Osteoblast (primary cell): ENCODE data around the gene KCNAB1. TPM values are rescaled to one million over a fixed set of nuclear protein-coding genes. Genes with fewer than 3 reads are reported as not detected.

Source experiments
- DNase-seq: peaks from one replicate; pipeline ENCODE4 v3.0.0; 2011; ENCODE audit warnings: low spot score, mixed read lengths; ENCODE audit not compliant: insufficient read length; ENCODE audit errors: missing footprints
- H2AFZ ChIP-seq: 2 replicates; pipeline ENCODE4 v1.6.0; 2011; ENCODE audit warnings: mild to moderate bottlenecking, low read length
- H3K27ac ChIP-seq: 2 replicates; pipeline ENCODE4 v1.5.1; 2011; ENCODE audit warnings: mild to moderate bottlenecking, low read depth, low read length, moderate library complexity
- H3K27me3 ChIP-seq: 2 replicates; pipeline ENCODE4 v1.6.0; 2012; ENCODE audit warnings: mild to moderate bottlenecking, control low read depth, inconsistent platforms, low read length, moderate library complexity; ENCODE audit not compliant: insufficient read depth
- H3K36me3 ChIP-seq: 2 replicates; pipeline ENCODE4 v1.5.1; 2011; ENCODE audit warnings: mild to moderate bottlenecking, low read length, control low read depth, moderate library complexity; ENCODE audit not compliant: insufficient read depth
- H3K4me1 ChIP-seq: 2 replicates; pipeline ENCODE4 v1.5.1; 2011; ENCODE audit warnings: mild to moderate bottlenecking, low read length, control low read depth, moderate library complexity; ENCODE audit not compliant: insufficient read depth
- H3K4me2 ChIP-seq: 2 replicates; pipeline ENCODE4 v1.6.0; 2011; ENCODE audit warnings: mild to moderate bottlenecking, low read length; ENCODE audit not compliant: insufficient read depth
- H3K4me3 ChIP-seq: fragments of 200-600 bp; sonication (generic); 3 replicates; pipeline ENCODE4 v1.5.1; 2012; ENCODE audit warnings: mild to moderate bottlenecking, low read length, inconsistent platforms; ENCODE audit not compliant: insufficient read depth
- H3K79me2 ChIP-seq: 2 replicates; pipeline ENCODE4 v1.6.0; 2012; ENCODE audit warnings: mild to moderate bottlenecking, low read length, control low read depth, inconsistent platforms; ENCODE audit not compliant: insufficient read depth
- H3K9me3 ChIP-seq: 2 replicates; pipeline ENCODE4 v1.5.1; 2011; ENCODE audit warnings: low read depth, low read length, control low read depth
- H4K20me1 ChIP-seq: 2 replicates; pipeline ENCODE4 v1.6.0; 2012; ENCODE audit warnings: mild to moderate bottlenecking, low read length, control low read depth; ENCODE audit not compliant: insufficient read depth
- CTCF ChIP-seq: IDR thresholded peaks from 2 replicates; pipeline ENCODE4 v1.5.1; 2011; ENCODE audit warnings: mild to moderate bottlenecking, low read depth, low read length, moderate library complexity; ENCODE audit errors: extremely low read depth
- total RNA-seq: library from RNA; depleted of rRNA; stranded (reverse); fragments of >200 nt; gene quantifications from 2 replicates; pipeline ENCODE4 v1.2.3, GENCODE V29; 2012

Gene KCNAB1
- total RNA-seq, 1 donor = 0.36 TPM

DNA sequence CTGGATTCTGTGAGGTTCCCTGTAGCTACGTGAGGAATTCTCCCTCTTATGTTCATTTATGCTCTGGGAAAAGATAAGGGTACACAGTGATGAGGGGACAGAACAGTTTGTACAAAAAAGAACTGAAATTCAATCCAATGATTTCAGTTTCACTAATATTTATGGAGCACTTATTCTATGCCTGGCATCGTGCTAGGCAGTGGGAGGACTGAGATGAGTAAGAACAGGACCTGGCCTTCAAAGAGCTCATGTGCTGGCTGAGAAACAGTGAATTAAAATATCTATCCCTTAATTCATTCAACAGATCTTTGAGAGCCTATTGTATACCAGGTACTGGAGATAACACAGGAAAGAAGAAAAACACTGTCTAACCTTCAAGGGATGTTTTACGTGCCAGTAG lies 412.4 kb downstream of the KCNAB1 start:
- peak overlapping the region; percentile 22 for H3K27ac ChIP-seq
- H3K79me2 ChIP-seq = no peaks in the 10 kb centered on the region
- H3K9me3 ChIP-seq = no peaks in the 10 kb centered on the region
- H2AFZ ChIP-seq = no peak overlapping the region
- H3K4me2 ChIP-seq = no peak overlapping the region
- no peak for TF ChIP-seq CTCF
- H3K4me1 ChIP-seq = peaks cover 25% of the 10 kb centered on the region
- DNase-seq = no peak
- no peaks in the 10 kb centered on the region for H3K27me3 ChIP-seq
- no peaks in the 10 kb centered on the region for H3K36me3 ChIP-seq
- peaks cover 3% of the 10 kb centered on the region for H4K20me1 ChIP-seq
- H3K4me3 ChIP-seq = no peak overlapping the region

- peaks cover 3% of the 10 kb centered on the region for H4K20me1 ChIP-seq
- H2AFZ ChIP-seq = no peak overlapping the region
- no peak overlapping the region for H3K4me2 ChIP-seq
- no peaks in the 10 kb centered on the region for H3K27me3 ChIP-seq
- H3K79me2 ChIP-seq = no peaks in the 10 kb centered on the region
- no peak overlapping the region for H3K4me3 ChIP-seq
- no peak for TF ChIP-seq CTCF
- H3K36me3 ChIP-seq = peaks cover 3% of the 10 kb centered on the region
- no peaks in the 10 kb centered on the region for H3K9me3 ChIP-seq
- peaks cover 25% of the 10 kb centered on the region for H3K4me1 ChIP-seq
- DNase-seq = no peak
- H3K27ac ChIP-seq = peak overlapping the region; percentile 90
Observed at GRCh38 chr3:156533205-156533604, 412.8 kb downstream of the KCNAB1 start.

DNA sequence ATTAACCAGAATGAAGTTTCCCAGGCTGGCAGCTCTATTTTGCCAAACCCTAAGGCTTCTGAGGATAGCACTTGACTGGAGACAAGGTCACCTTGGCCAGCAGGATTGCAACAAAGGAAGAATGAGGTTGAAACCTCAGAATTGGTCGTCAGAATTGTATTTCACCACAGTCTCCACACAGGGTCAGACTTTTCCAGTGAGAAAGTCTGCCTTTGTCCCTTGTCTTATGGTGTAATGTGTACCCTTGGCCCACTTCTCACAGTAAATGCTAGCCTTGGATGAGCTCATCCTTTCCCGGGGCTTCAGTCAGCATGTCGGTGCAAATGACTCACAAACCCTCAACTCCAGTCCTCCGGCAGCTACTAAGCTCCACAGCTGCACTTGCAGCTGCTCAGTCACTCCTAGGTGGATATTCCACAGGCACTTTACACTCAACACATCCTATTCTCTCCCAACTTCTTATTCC lies 414.8 kb downstream of the KCNAB1 start:
- Histone ChIP-seq H3K79me2 (no peaks in the 10 kb centered on the region), H3K4me2 (peak overlapping the region; percentile 25)
- TF ChIP-seq CTCF = peak; percentile 43

DNA sequence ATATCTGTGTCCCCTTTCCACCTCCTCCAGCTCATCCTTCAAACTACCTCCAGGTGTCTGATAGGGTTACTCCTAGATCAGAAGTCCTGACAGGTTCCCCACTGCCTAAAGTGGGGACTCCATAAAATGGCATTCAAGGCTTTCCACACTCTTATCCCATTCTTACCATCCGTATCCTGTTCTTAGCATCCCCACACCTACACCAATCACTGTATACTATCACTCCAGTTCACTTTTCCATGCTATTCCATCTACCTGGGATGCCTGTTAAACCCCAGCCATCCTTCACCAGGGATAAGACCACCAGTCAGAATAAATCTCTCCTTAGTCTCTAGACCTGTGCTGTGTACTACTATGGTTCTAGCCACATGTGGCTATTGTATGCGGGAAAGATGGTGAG lies 415.4 kb downstream of the KCNAB1 start:
- no peak for TF ChIP-seq CTCF
- no peak for DNase-seq
- no peaks in the 10 kb centered on the region for H3K27me3 ChIP-seq
- H2AFZ ChIP-seq = no peak overlapping the region
- peaks cover 3% of the 10 kb centered on the region for H4K20me1 ChIP-seq
- H3K36me3 ChIP-seq = peaks cover 26% of the 10 kb centered on the region
- H3K4me2 ChIP-seq = peak overlapping the region; percentile 25
- no peaks in the 10 kb centered on the region for H3K9me3 ChIP-seq
- H3K79me2 ChIP-seq = no peaks in the 10 kb centered on the region
- H3K4me3 ChIP-seq = no peak overlapping the region
- peak overlapping the region; percentile 90 for H3K27ac ChIP-seq
- H3K4me1 ChIP-seq = peaks cover 25% of the 10 kb centered on the region

More for the DNA sequence above, 414.8 kb downstream of the KCNAB1 start:
- H3K4me1 ChIP-seq = peaks cover 25% of the 10 kb centered on the region
- H2AFZ ChIP-seq = no peak overlapping the region
- peaks cover 3% of the 10 kb centered on the region for H4K20me1 ChIP-seq
- H3K27me3 ChIP-seq = no peaks in the 10 kb centered on the region
- peak overlapping the region; percentile 90 for H3K27ac ChIP-seq
- H3K9me3 ChIP-seq = no peaks in the 10 kb centered on the region
- peaks cover 23% of the 10 kb centered on the region for H3K36me3 ChIP-seq
- no peak overlapping the region for H3K4me3 ChIP-seq
- DNase-seq = peak; percentile 87
